Occipital lobe (tissue), 2 donors: Measurements from ENCODE around the gene TJP3. TPM values are rescaled to one million over a fixed set of nuclear protein-coding genes. Genes with fewer than 3 reads are reported as not detected.

Source experiments
- DNase-seq: peaks from one replicate; lab custom pipeline; 2025; lab: John Stamatoyannopoulos, UW
- total RNA-seq: library from RNA; depleted of rRNA; stranded (reverse); fragments of >200 nt; gene quantifications from one replicate; pipeline ENCODE4 v1.2.3, GENCODE V29; 2014

Gene TJP3
- total RNA-seq, 1 donor from 2014 or later, result not detected

GRCh38 chr19:3766520-3766919 is 58.3 kb downstream of the TJP3 start:
- DNase-seq, result no peak

- no peak for DNase-seq
These were observed 58.9 kb downstream of the TJP3 start for GRCh38 chr19:3767050-3767449.

- DNase-seq, result no peak
These were observed 60.0 kb downstream of the TJP3 start for GRCh38 chr19:3768015-3768747.

- no peak for DNase-seq
These were observed 60.5 kb downstream of the TJP3 start for GRCh38 chr19:3768748-3769099.

GRCh38 chr19:3769494-3769893 is 61.3 kb downstream of the TJP3 start:
- no peak for DNase-seq

- DNase-seq, result no peak
These were observed 62.2 kb downstream of the TJP3 start for GRCh38 chr19:3770136-3770999.

GRCh38 chr19:3771000-3771905 is 63.1 kb downstream of the TJP3 start:
- no peak for DNase-seq

- no peak for DNase-seq
These were observed 63.8 kb downstream of the TJP3 start, which contains the start of gene RAX2 for GRCh38 chr19:3771906-3772455. Gene RAX2 (minus strand): TSS chr19:3772228. CDS start chr19:3771742, 486 bp downstream.

GRCh38 chr19:3773814-3774515 is 65.8 kb downstream of the TJP3 start:
- no peak for DNase-seq

GRCh38 chr19:3774621-3775373 is 66.6 kb downstream of the TJP3 start:
- DNase-seq, result no peak

GRCh38 chr19:3775374-3775711 is 67.2 kb downstream of the TJP3 start:
- DNase-seq, result no peak

GRCh38 chr19:3775831-3776230 is 67.6 kb downstream of the TJP3 start:
- no peak for DNase-seq

GRCh38 chr19:3776479-3777040 is 68.4 kb downstream of the TJP3 start:
- no peak for DNase-seq

- no peak for DNase-seq
These were observed 70.1 kb downstream of the TJP3 start for GRCh38 chr19:3778104-3778867.

- DNase-seq, result no peak
These were observed 70.9 kb downstream of the TJP3 start for GRCh38 chr19:3778899-3779723.

GRCh38 chr19:3780786-3781304 is 72.7 kb downstream of the TJP3 start:
- DNase-seq, result no peak

GRCh38 chr19:3781603-3782002 is 73.4 kb downstream of the TJP3 start:
- no peak for DNase-seq

GRCh38 chr19:3782330-3782729 is 74.1 kb downstream of the TJP3 start:
- no peak for DNase-seq
